Upper lobe of right lung (tissue), 1 donor: ENCODE data around the gene LIMD2. TPM values are rescaled to one million over a fixed set of nuclear protein-coding genes. Genes with fewer than 3 reads are reported as not detected.
"Not testable (repeated sequence)": the region's sequence is repeated elsewhere in the genome, so short reads cannot be mapped to it uniquely, and the experiment has no call there.

Experiments used
- ATAC-seq: fragments of 200-7000 bp; cut with Tn5 transposase; one replicate; pipeline ENCODE4 v1.9.1; 2020; ENCODE audit warnings: mild to moderate bottlenecking, moderate library complexity
- DNase-seq: peaks from one replicate; pipeline ENCODE4 v3.0.0-alpha.2; 2020
- H3K27ac ChIP-seq: fragments of 200-600 bp; one replicate; pipeline ENCODE4 v1.8.0; 2022
- H3K27me3 ChIP-seq: fragments of 200-600 bp; one replicate; pipeline ENCODE4 v1.8.0; 2022; ENCODE audit warnings: mild to moderate bottlenecking
- H3K36me3 ChIP-seq: fragments of 200-600 bp; one replicate; pipeline ENCODE4 v1.8.0; 2022
- H3K4me1 ChIP-seq: fragments of 200-600 bp; one replicate; pipeline ENCODE4 v1.8.0; 2022
- H3K4me3 ChIP-seq: fragments of 200-600 bp; one replicate; pipeline ENCODE4 v1.8.0; 2022; ENCODE audit warnings: mild to moderate bottlenecking
- H3K9me3 ChIP-seq: fragments of 200-600 bp; one replicate; pipeline ENCODE4 v1.8.0; 2022
- intact Hi-C: fragments of 100-400 bp; cut with DNase I; formaldehyde crosslinking; loops from one replicate; pipeline ENCODE4 v1.11.0; 2022
- total RNA-seq: library from RNA; stranded (reverse); fragmentation: NEBNext Ultra II Directional; extraction: Animal tissue kit (Norgen Biotek cat#: 25700); gene quantifications from one replicate; pipeline ENCODE4 v1.2.1, GENCODE V29; 2021
- TF ChIP-seq, protein P1 (sequence below): fragments of 200-600 bp; IDR thresholded peaks from one replicate; pipeline ENCODE4 v1.8.0; 2022; ENCODE audit warnings: antibody characterized with exemption
- donor health status: DM: no; HTN: yes; CAD: no; lungs with severe emphysema.

Gene LIMD2
- total RNA-seq, 1 donor from 2014 or later, result 22.9 TPM

DNA sequence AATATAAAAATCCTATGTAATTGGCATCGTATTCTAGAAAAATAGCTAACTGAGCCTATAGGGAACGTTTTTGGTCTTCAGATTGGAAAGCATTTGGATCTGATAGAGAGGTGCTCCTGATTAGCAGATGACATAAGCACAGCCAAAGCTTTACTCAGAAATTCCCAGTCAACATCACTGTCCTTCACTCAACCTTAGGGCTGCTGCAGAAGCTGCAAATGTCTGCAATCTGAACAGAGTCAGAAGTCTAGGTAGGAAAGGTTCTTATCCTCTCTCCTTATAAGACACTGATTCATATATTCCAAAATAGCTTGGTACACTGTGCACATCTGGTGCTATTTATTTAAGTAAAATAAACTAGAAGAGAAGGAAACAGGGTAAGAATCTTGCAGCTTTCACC, 22.5 kb upstream of the LIMD2 start:
- peaks cover 24% of the 10 kb centered on the region for H3K36me3 ChIP-seq
- H3K27me3 ChIP-seq, result no peaks in the 10 kb centered on the region

DNA sequence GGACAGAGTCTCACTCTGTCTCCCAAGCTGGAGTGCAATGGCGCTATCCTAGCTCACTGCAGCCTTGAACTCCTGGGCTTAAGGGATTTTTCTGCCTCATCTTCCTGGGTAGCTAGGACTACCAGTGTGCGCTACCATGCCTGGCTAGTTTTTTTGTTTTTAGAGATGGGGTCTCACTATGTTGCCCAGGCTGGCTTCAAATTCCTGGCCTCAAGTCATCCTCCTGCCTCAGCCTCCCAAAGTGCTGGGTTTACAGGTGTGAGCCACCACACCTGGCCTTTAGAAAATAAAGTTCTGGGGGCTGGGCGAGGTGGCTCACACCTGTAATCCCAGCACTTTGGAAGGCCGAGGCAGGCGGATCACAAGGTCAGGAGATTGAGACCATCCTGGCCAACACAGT, 20.3 kb upstream of the LIMD2 start:
- H3K27ac ChIP-seq, H3K4me1 ChIP-seq, H3K27me3 ChIP-seq, H3K9me3 ChIP-seq, DNase-seq, ATAC-seq, H3K4me3 ChIP-seq, H3K36me3 ChIP-seq, intact Hi-C loops: not testable (repeated sequence)

More for the DNA sequence above, 22.5 kb upstream of the LIMD2 start:
- intact Hi-C loops, result no loop called here
- no peak overlapping the region for H3K27ac ChIP-seq
- DNase-seq (no peak), ATAC-seq (no peak)
- TF ChIP-seq, protein P1, sequence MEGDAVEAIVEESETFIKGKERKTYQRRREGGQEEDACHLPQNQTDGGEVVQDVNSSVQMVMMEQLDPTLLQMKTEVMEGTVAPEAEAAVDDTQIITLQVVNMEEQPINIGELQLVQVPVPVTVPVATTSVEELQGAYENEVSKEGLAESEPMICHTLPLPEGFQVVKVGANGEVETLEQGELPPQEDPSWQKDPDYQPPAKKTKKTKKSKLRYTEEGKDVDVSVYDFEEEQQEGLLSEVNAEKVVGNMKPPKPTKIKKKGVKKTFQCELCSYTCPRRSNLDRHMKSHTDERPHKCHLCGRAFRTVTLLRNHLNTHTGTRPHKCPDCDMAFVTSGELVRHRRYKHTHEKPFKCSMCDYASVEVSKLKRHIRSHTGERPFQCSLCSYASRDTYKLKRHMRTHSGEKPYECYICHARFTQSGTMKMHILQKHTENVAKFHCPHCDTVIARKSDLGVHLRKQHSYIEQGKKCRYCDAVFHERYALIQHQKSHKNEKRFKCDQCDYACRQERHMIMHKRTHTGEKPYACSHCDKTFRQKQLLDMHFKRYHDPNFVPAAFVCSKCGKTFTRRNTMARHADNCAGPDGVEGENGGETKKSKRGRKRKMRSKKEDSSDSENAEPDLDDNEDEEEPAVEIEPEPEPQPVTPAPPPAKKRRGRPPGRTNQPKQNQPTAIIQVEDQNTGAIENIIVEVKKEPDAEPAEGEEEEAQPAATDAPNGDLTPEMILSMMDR, result no peak
- H3K4me3 ChIP-seq, result no peak overlapping the region
- no peaks in the 10 kb centered on the region for H3K9me3 ChIP-seq
- H3K4me1 ChIP-seq, result no peaks in the 10 kb centered on the region

DNA sequence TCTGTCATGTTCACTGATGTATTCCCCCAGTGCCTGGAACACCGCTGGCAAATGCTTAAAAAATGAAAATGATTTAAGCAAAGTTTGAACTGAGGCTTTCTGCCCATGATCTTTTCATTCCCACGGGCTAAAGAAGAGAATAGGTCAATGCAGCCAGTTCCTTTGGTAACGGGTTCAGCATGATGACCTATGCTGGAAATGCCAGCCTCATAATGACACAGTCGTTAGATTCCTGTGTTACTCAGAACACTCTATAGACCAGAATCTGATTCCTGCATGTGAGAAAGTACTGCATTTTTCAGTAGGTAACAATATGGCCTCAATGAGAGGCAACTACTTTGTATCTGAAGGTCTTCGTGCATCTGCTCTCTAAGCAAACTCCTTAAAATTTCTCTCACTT, 19.1 kb upstream of the LIMD2 start:
- Histone ChIP-seq H3K27ac (no peak overlapping the region), H3K9me3 (no peaks in the 10 kb centered on the region), H3K4me1 (no peaks in the 10 kb centered on the region), H3K36me3 (peaks cover under 1% of the 10 kb centered on the region), H3K4me3 (no peak overlapping the region), H3K27me3 (no peaks in the 10 kb centered on the region)
- TF ChIP-seq, protein P1, result no peak
- intact Hi-C loops, result no loop called here
- DNase-seq (no peak), ATAC-seq (no peak)

DNA sequence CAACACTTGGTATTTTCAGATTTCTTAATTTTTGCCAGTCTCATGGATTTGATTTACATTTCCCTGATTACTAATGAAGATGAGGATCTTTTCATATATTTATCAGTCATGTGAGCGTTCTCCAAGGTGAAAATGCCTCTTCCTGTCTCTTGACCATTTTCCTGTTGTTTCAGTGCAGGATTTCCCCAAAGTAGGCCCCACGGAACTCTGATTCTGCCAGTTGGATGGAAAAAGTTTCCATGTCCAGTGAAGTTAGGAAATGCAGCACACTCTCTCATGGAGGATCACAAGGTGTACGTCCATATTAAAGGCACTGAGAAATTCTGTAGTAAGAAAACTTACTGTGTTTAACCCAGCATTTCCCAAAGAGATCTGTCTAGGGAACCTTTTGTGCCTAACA, 16.5 kb upstream of the LIMD2 start:
- Histone ChIP-seq H3K4me3 (no peak overlapping the region), H3K36me3 (peaks cover 26% of the 10 kb centered on the region), H3K27me3 (no peaks in the 10 kb centered on the region), H3K9me3 (no peaks in the 10 kb centered on the region), H3K27ac (no peak overlapping the region), H3K4me1 (no peaks in the 10 kb centered on the region)
- DNase-seq, result no peak
- ATAC-seq, result no peak
- intact Hi-C loops, result no loop called here
- TF ChIP-seq, protein P1, result no peak

DNA sequence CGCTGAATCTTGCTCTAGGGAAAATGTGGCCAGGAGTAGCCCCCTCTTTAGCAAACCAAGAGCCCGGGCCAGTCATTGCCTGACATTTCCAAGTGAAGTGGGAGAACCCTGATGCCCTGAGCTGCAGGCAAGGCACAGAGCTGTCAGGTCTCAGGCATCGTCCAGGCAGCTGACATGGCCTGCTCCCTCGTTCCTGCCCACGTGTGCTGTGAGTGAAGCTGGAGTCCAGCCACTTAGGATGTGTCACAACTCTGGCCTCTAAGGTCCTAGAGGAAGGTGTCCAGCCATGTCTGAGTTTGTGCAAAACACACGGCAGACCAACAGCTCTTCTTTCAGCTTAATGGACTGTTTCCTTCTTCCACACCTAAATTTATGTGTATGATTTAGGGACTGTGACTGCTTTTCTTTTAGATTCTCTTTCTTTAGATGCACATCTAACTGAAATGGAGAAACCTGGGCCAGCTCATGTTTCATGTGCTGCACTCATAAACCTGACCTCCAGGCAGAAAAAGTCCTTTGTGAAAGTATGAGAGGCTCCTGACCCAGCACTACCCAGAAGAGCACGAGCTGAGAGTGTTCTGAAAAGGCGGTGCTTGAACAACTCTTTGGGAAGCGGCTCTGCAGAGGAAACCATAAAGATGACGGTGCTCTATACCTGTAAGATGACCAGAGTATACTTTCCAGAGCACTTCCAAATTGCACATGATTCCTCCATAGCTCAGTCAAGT, 14.8 kb upstream of the LIMD2 start:
- Histone ChIP-seq H3K27ac (no peak overlapping the region), H3K36me3 (peaks cover 43% of the 10 kb centered on the region), H3K4me3 (no peak overlapping the region), H3K9me3 (no peaks in the 10 kb centered on the region), H3K27me3 (no peaks in the 10 kb centered on the region), H3K4me1 (no peaks in the 10 kb centered on the region)
- TF ChIP-seq, protein P1, result no peak
- DNase-seq (peak; percentile 15), ATAC-seq (peak; percentile 27)
- intact Hi-C loops, result no loop called here

DNA sequence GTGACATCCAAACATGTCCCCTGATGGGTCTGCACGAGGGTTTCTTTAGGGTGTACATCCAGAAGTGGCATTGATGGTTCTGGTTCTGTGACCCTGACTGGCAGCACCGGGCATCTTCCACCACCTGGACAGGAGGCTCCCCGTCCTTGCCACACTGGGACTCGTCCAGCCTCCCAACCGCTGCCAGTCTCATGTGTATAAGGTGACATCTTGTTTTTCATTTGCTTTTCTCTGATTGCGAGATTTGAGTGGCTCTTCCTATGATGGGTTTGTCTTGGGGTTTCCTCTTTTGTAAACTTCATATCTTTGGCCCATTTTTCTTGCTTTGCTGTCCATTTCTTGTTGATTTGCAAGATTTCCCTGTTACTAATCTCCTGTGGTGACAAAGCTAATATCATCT, 9.2 kb upstream of the LIMD2 start:
- Histone ChIP-seq H3K9me3 (no peaks in the 10 kb centered on the region), H3K4me1 (peaks cover 6% of the 10 kb centered on the region), H3K36me3 (peaks cover 78% of the 10 kb centered on the region), H3K27ac (no peak overlapping the region), H3K4me3 (no peak overlapping the region), H3K27me3 (no peaks in the 10 kb centered on the region)
- intact Hi-C loops, result no loop called here
- TF ChIP-seq, protein P1, result no peak
- no peak for ATAC-seq
- DNase-seq, result no peak
